ENCODE measurements around the gene GBP1.

The GBP1 gene

GRCh38 chr1:89100412-89100811 lies 35.4 kb upstream of the GBP1 start:
- in situ Hi-C loops (cut with HindIII; ENCODE audit: low sequenced_read_pairs), result no loop called here
- TF ChIP-seq, protein P1, sequence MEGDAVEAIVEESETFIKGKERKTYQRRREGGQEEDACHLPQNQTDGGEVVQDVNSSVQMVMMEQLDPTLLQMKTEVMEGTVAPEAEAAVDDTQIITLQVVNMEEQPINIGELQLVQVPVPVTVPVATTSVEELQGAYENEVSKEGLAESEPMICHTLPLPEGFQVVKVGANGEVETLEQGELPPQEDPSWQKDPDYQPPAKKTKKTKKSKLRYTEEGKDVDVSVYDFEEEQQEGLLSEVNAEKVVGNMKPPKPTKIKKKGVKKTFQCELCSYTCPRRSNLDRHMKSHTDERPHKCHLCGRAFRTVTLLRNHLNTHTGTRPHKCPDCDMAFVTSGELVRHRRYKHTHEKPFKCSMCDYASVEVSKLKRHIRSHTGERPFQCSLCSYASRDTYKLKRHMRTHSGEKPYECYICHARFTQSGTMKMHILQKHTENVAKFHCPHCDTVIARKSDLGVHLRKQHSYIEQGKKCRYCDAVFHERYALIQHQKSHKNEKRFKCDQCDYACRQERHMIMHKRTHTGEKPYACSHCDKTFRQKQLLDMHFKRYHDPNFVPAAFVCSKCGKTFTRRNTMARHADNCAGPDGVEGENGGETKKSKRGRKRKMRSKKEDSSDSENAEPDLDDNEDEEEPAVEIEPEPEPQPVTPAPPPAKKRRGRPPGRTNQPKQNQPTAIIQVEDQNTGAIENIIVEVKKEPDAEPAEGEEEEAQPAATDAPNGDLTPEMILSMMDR (IDR thresholded peaks at IDR 0.05; ENCODE audit: low read depth, low read length, missing control alignments), result no peak
- H3K4me3 ChIP-seq (ENCODE audit: low read depth, low read length), result no peak overlapping the region
- DNase-seq (ENCODE audit: low read depth), result no peak

DNA sequence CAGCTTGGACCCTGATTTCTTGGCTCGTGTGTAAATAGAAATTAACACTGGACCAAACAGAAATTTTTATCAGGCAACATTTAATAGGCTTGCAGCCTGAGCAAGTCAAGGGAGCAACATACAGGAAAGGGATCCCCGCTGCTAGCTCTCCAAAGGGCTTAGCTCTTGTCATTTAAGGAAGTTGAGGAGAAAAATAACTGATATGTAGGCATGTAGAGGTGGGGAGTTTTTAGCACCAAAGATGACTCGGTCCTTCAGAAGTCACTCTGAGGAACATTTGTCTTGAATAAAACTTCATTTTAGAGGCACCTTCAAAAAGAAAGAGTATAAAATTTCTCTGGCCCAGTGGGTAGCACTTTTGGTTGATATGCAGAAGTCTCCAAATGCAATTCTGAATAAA lies 33.8 kb upstream of the GBP1 start:
- in situ Hi-C loops (cut with HindIII; ENCODE audit: low sequenced_read_pairs), result no loop called here
- TF ChIP-seq, protein P1 (IDR thresholded peaks at IDR 0.05; ENCODE audit: low read depth, low read length, missing control alignments), result no peak
- DNase-seq (ENCODE audit: low read depth), result no peak

GRCh38 chr1:89095737-89096136 lies 30.7 kb upstream of the GBP1 start:
- in situ Hi-C loops (cut with HindIII; ENCODE audit: low sequenced_read_pairs), result no loop called here
- TF ChIP-seq, protein P1 (IDR thresholded peaks at IDR 0.05; ENCODE audit: low read depth, low read length, missing control alignments), result no peak

More for the DNA sequence above, 33.8 kb upstream of the GBP1 start:
- no peak overlapping the region for H3K4me3 ChIP-seq (ENCODE audit: low read depth, low read length)

DNA sequence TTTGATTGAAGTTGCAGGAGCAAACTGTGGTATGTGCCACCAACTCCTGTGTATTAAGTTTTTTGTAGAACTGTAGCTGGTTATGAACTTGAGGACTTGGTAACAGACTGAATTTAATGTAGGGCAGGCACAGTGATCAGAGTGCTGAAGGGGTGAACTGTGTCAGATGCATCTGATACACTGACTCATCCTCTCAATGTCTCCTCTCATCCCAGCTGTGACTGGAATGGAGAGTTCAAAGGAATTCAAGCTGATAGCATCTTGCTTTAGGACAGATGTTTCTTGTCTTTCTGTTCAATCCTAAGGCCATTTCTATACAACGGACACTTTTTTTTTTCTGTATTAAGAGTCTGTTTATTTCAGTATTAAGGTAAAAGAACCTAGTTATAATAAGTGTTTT lies 25.0 kb upstream of the GBP1 start:
- in situ Hi-C loops (cut with HindIII; ENCODE audit: low sequenced_read_pairs), result no loop called here
- TF ChIP-seq, protein P1 (IDR thresholded peaks at IDR 0.05; ENCODE audit: low read depth, low read length, missing control alignments), result no peak
- no peak overlapping the region for H3K4me3 ChIP-seq (ENCODE audit: low read depth, low read length)
- no peak for DNase-seq (ENCODE audit: low read depth)

More at GRCh38 chr1:89095737-89096136, 30.7 kb upstream of the GBP1 start:
- H3K4me3 ChIP-seq (ENCODE audit: low read depth, low read length), result no peak overlapping the region
- no peak for DNase-seq (ENCODE audit: low read depth)

DNA sequence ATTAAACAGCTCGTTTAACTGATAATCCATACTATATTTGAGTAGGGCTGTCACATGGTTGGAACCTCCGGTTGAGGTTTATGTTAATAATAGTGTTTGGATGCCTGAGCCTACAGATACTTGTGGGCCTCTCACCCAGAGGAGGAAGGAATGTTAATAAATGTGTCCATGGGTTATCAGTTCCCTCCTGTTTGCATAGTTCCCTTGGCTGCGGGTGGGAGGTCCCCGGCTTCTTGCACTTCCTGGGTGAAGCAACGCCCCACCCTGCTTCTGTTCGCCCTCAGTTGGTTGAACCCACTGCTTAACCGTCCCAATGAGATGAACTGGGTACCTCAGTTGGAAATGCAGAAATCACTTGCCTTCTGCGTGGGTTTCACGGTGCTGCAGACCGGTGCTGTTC lies 23.6 kb upstream of the GBP1 start:
- no peak for DNase-seq (ENCODE audit: low read depth)
- in situ Hi-C loops (cut with HindIII; ENCODE audit: low sequenced_read_pairs), result no loop called here
- TF ChIP-seq, protein P1 (IDR thresholded peaks at IDR 0.05; ENCODE audit: low read depth, low read length, missing control alignments), result no peak
- no peak overlapping the region for H3K4me3 ChIP-seq (ENCODE audit: low read depth, low read length)

GRCh38 chr1:89087241-89087640 lies 22.2 kb upstream of the GBP1 start:
- TF ChIP-seq, protein P1 (IDR thresholded peaks at IDR 0.05; ENCODE audit: low read depth, low read length, missing control alignments), result no peak

DNA sequence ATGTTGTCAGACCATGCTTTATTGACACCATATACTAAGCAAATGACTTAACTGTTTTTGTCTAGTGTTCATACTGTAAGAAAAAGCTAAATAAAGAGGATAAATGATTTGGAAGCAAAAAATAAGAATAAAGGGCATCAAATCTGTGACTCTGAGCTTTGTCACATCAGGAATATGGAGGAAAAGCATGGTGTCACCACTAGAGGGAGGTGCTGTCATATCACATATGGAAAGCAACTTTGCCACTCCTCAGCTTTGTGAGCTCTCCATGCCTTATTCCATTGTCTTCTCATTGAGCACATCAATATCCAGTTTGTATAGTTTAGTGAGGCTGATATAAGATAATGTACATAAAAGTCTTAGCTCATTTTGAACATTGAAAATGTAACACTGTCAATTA lies 20.8 kb upstream of the GBP1 start:
- DNase-seq (ENCODE audit: low read depth), result peak; percentile 34
- no peak overlapping the region for H3K4me3 ChIP-seq (ENCODE audit: low read depth, low read length)
- in situ Hi-C loops (cut with HindIII; ENCODE audit: low sequenced_read_pairs), result no loop called here
- TF ChIP-seq, protein P1 (IDR thresholded peaks at IDR 0.05; ENCODE audit: low read depth, low read length, missing control alignments), result peak; percentile 66

More at GRCh38 chr1:89087241-89087640, 22.2 kb upstream of the GBP1 start:
- H3K4me3 ChIP-seq (ENCODE audit: low read depth, low read length), result no peak overlapping the region
- in situ Hi-C loops (cut with HindIII; ENCODE audit: low sequenced_read_pairs), result no loop called here
- no peak for DNase-seq (ENCODE audit: low read depth)

Data from astrocyte of the cerebellum (primary cell).